HepG2 (cell line): ENCODE results near the gene TNFAIP8L1. TPM values are rescaled to one million over a fixed set of nuclear protein-coding genes. Genes with fewer than 3 reads are reported as not detected.

Experiments
- ATAC-seq: fragments of 200-7000 bp; cut with Tn5 transposase; 3 replicates; pipeline ENCODE4 v1.9.1; 2020; ENCODE audit warnings: mild to moderate bottlenecking, moderate library complexity
- BruUV-seq: library from RNA; stranded (reverse); fragments of 400-500 nt; replicated peaks from 2 replicates; lab custom pipeline; 2021; lab: Mats Ljungman, UMichigan
- CTCF ChIA-PET: fragments of 300-600 bp; formaldehyde crosslinking; extraction: SDS; loops from one replicate; lab custom pipeline; 2021; ENCODE audit warnings: low total read pairs, inconsistent platforms, low intra/inter-chr PET ratio; lab: Yijun Ruan, JAX
- POLR2A ChIA-PET: fragments of 350-600 bp; sonication (Branson Sonifier 250); formaldehyde crosslinking; loops from one replicate; lab custom pipeline; 2020; ENCODE audit warnings: antibody characterized with exemption, inconsistent platforms; lab: Yijun Ruan, JAX
- DNase-seq: peaks from one replicate; pipeline ENCODE4 v3.0.0-alpha.2; 2015; ENCODE audit warnings: low spot score
- FAIRE-seq: peaks from 3 replicates; lab custom pipeline; 2011; peaks lifted over from hg19 to GRCh38; lab: Jason Lieb, UNC
- H2AFZ ChIP-seq: one replicate; pipeline ENCODE4 v1.6.1; 2011; ENCODE audit warnings: low read length, inconsistent platforms
- H3K27ac ChIP-seq: fragments of 300-600 bp; 3 replicates; pipeline ENCODE4 v1.8.0; 2011; ENCODE audit warnings: mixed run types, mild to moderate bottlenecking, mixed read lengths, low read length, inconsistent platforms; ENCODE audit not compliant: insufficient read depth; ENCODE audit errors: extremely low read length
- H3K27me3 ChIP-seq, 2 experiments: fragments of 200-600 bp in 1 of 2; 2 replicates in 1 of 2; 3 replicates in 1 of 2; pipeline versions ENCODE4 v1.6.0 to v1.8.0; 2011; ENCODE audit warnings: low read length in 2 of 2, mild to moderate bottlenecking in 2 of 2, moderate library complexity in 2 of 2, inconsistent platforms in 1 of 2; ENCODE audit not compliant: insufficient read depth in 2 of 2, control insufficient read depth in 1 of 2
- H3K36me3 ChIP-seq, 2 experiments: fragments of 200-600 bp in 1 of 2; replicated peaks in 1 of 2; 2 replicates in 1 of 2; 3 replicates in 1 of 2; pipeline versions ENCODE4 v1.5.1 to v1.8.0; 2011; ENCODE audit warnings: low read length in 2 of 2, inconsistent platforms in 1 of 2; ENCODE audit not compliant: insufficient read depth in 2 of 2, control insufficient read depth in 1 of 2
- H3K4me1 ChIP-seq: 2 replicates; pipeline ENCODE4 v1.5.1; 2012; ENCODE audit warnings: low read length, inconsistent platforms; ENCODE audit not compliant: insufficient read depth
- H3K4me2 ChIP-seq: 2 replicates; pipeline ENCODE4 v1.6.0; 2011; ENCODE audit warnings: low read depth, low read length, inconsistent platforms
- H3K4me3 ChIP-seq, 3 experiments: fragments of 200-600 bp in 1 of 3; sonication (generic), shearing (Covaris generic) in 1 of 3; replicated peaks in 1 of 3; 2 replicates each; pipeline ENCODE4 v1.5.1; 2011 to 2016; ENCODE audit warnings: low read length in 3 of 3, inconsistent platforms in 2 of 3, low read depth in 2 of 3, mild to moderate bottlenecking in 2 of 3, control low read depth in 1 of 3, mixed read lengths in 1 of 3; ENCODE audit not compliant: insufficient read depth in 1 of 3
- H3K79me2 ChIP-seq: one replicate; pipeline ENCODE4 v1.6.1; 2011; ENCODE audit warnings: low read length, inconsistent platforms; ENCODE audit not compliant: insufficient read depth
- H3K9ac ChIP-seq: 2 replicates; pipeline ENCODE4 v1.6.0; 2011; ENCODE audit warnings: mild to moderate bottlenecking, low read depth, low read length, inconsistent platforms; ENCODE audit not compliant: insufficient read depth
- H3K9me3 ChIP-seq: 2 replicates; pipeline ENCODE4 v1.5.1; 2012; ENCODE audit warnings: mild to moderate bottlenecking, low read length
- H4K20me1 ChIP-seq: 2 replicates; pipeline ENCODE4 v1.6.0; 2011; ENCODE audit warnings: inconsistent platforms, mild to moderate bottlenecking, low read length, moderate library complexity; ENCODE audit not compliant: insufficient read depth
- ARNT2 ChIP-seq: sonication (generic); formaldehyde crosslinking; IDR thresholded peaks from 2 replicates; pipeline ENCODE4 v1.8.0; 2022; ENCODE audit warnings: mild to moderate bottlenecking, low read depth, missing genetic modification reagents, moderate library complexity
- BRD4 ChIP-seq: sonication (generic); formaldehyde crosslinking; IDR thresholded peaks from 2 replicates; pipeline ENCODE4 v1.4.0; 2020; ENCODE audit warnings: missing genetic modification reagents
- CENPX ChIP-seq: sonication (generic); formaldehyde crosslinking; IDR thresholded peaks from 2 replicates; pipeline ENCODE4 v1.9.0; 2021; ENCODE audit warnings: mild to moderate bottlenecking, missing genetic modification reagents, moderate library complexity
- DDIT3 ChIP-seq: sonication (generic); formaldehyde crosslinking; IDR thresholded peaks from 2 replicates; pipeline ENCODE4 v1.4.0; 2020; ENCODE audit warnings: mild to moderate bottlenecking, missing genetic modification reagents
- HNRNPL ChIP-seq: fragments of 200-400 bp; formaldehyde crosslinking; IDR thresholded peaks from 2 replicates; pipeline ENCODE4 v1.6.1; 2017; ENCODE audit warnings: mild to moderate bottlenecking, low read depth, low read length
- NFKB2 ChIP-seq: sonication (generic); formaldehyde crosslinking; IDR thresholded peaks from 2 replicates; pipeline ENCODE4 v1.4.0; 2020; ENCODE audit warnings: missing genetic modification reagents, borderline replicate concordance
- NONO ChIP-seq, 2 experiments: fragments of 450-650 bp in 1 of 2; sonication (generic) in 1 of 2; formaldehyde crosslinking in 1 of 2; IDR thresholded peaks in 1 of 2; conservative IDR thresholded peaks in 1 of 2; 2 replicates each; pipeline versions ENCODE4 v1.6.1 to v1.8.0; 2017 to 2022; ENCODE audit warnings: mild to moderate bottlenecking in 1 of 2, missing genetic modification reagents in 1 of 2, moderate library complexity in 1 of 2
- NR2C2 ChIP-seq: sonication (generic); formaldehyde crosslinking; IDR thresholded peaks from 2 replicates; pipeline ENCODE4 v1.4.0; 2020; ENCODE audit warnings: missing genetic modification reagents, mild to moderate bottlenecking, moderate library complexity, borderline replicate concordance
- RAD21 ChIP-seq: fragments of 450-650 bp; formaldehyde crosslinking; IDR thresholded peaks from 2 replicates; pipeline ENCODE4 v1.5.0; 2020; ENCODE audit warnings: mild to moderate bottlenecking
- ZFY ChIP-seq: sonication (generic); formaldehyde crosslinking; IDR thresholded peaks from 2 replicates; pipeline ENCODE4 v1.4.0; 2020; ENCODE audit warnings: missing genetic modification reagents
- ZMYM4 ChIP-seq: sonication (generic); formaldehyde crosslinking; IDR thresholded peaks from 2 replicates; pipeline ENCODE4 v1.8.1; 2023; ENCODE audit warnings: mild to moderate bottlenecking, missing genetic modification reagents
- ZNF816 ChIP-seq: sonication (generic); formaldehyde crosslinking; IDR thresholded peaks from 2 replicates; pipeline ENCODE4 v1.8.0; 2022; ENCODE audit warnings: missing genetic modification reagents, mild to moderate bottlenecking, borderline replicate concordance
- WGBS: methylation state at CpG from one replicate; pipeline ENCODE4 v1.1.6; 2017; ENCODE audit warnings: low lambda C conversion rate; 5-methylcytosine and 5-hydroxymethylcytosine counted together
- in situ Hi-C: cut with HindIII; loops from 2 replicates; pipeline ENCODE4 v1.10.0; 2017; ENCODE audit warnings: low pct_unique_long_range_greater_than_20kb; ENCODE audit not compliant: extremely low pct_ligation_motif_present
- intact Hi-C: fragments of 100-400 bp; cut with micrococcal nuclease; formaldehyde crosslinking; loops from one replicate; pipeline ENCODE4 v1.10.0; 2022; ENCODE audit not compliant: unreplicated experiment
- polyA plus RNA-seq, 8 experiments: library from polyadenylated mRNA; depleted of rRNA in 3 of 8; stranded (reverse) in 7 of 8; unstranded in 1 of 8; fragments of >200 nt; fragmentation: Illumina TruSeq in 4 of 8; extraction: Trizol in 4 of 8; gene quantifications; 2 replicates each; pipeline versions ENCODE4 v1.2.1 to v1.2.3, GENCODE V29; 2011 to 2016; ENCODE audit warnings: low read depth in 4 of 8, missing spikeins in 1 of 8, mixed read lengths in 1 of 8; ENCODE audit not compliant: insufficient read depth in 1 of 8
- total RNA-seq, 5 experiments: library from RNA; depleted of rRNA; stranded (reverse); fragments of >200 nt; fragmentation: Illumina TruSeq; extraction: Trizol; gene quantifications; 2 replicates each; pipeline ENCODE4 v1.2.3, GENCODE V29; 2016; ENCODE audit warnings: low read depth in 1 of 5
- TF ChIP-seq, protein P1 (sequence below): sonication (generic); formaldehyde crosslinking; IDR thresholded peaks from 2 replicates; pipeline ENCODE4 v1.4.0; 2020; ENCODE audit warnings: missing genetic modification reagents

Gene TNFAIP8L1
- total and polyA plus RNA-seq, 2 of the 13 experiments (the other 11 are each of a cell fraction or from before 2014, with no cell fraction given): 13.4 to 21.4 TPM

DNA sequence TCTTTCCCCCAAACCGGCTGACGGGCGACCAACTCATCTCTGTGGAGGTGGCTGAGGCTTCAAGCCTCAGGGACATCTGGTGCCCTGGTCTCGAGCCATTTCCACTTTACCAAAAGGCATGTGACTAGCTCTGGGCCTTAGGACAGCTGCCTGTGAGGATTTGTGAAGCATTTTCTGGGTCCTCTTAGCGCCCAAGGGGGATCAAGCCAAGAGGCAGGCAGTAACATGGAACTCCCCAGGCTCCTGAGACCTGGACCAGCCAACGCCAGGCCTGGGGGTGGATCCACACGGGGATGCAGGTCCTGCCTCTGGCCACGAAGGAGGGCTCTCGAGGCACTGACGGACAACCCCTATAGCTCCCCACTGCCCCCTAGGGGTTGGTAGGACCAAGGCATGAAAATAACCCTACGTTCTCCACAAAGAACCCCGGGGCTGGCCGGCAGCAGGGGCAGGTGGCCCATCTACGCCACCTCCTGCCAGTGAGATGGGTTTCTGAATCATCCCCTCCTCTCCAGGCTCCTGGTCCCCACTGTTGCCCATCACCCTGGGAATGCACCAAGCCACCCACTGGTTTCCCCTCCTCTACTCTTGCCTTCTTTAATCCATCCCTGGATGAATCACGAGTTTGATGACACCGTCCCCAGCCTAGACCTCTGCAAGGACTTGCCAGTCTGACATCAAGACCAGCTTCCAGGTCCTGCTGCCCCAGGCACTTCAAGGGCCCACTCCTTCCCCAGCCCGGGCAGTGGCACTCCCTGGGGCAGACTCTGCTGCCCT, 37.8 kb downstream of the TNFAIP8L1 start (continued):
- no peak for TF ChIP-seq NFKB2 (CRISPR knock-in tag)
- no peak for TF ChIP-seq NONO (IDR thresholded peaks at IDR 0.05)
- 0 out of 2 replicates have a peak, but pooled peaks have one; percentile 14 for TF ChIP-seq NONO (CRISPR knock-in tag; conservative IDR thresholded peaks at IDR 0.05)
- TF ChIP-seq CENPX: no peak
- TF ChIP-seq ZFY (CRISPR knock-in tag): 0 out of 2 replicates have a peak, but pooled peaks have one; percentile 36
- no peak for TF ChIP-seq BRD4 (CRISPR knock-in tag)
- TF ChIP-seq ZMYM4 (CRISPR knock-in tag): no peak
- 0 out of 2 replicates have a peak, but pooled peaks have one; percentile 13 for TF ChIP-seq NR2C2 (CRISPR knock-in tag)
- no peak for TF ChIP-seq HNRNPL
- TF ChIP-seq RAD21: 0 out of 2 replicates have a peak, but pooled peaks have one; percentile 59

DNA sequence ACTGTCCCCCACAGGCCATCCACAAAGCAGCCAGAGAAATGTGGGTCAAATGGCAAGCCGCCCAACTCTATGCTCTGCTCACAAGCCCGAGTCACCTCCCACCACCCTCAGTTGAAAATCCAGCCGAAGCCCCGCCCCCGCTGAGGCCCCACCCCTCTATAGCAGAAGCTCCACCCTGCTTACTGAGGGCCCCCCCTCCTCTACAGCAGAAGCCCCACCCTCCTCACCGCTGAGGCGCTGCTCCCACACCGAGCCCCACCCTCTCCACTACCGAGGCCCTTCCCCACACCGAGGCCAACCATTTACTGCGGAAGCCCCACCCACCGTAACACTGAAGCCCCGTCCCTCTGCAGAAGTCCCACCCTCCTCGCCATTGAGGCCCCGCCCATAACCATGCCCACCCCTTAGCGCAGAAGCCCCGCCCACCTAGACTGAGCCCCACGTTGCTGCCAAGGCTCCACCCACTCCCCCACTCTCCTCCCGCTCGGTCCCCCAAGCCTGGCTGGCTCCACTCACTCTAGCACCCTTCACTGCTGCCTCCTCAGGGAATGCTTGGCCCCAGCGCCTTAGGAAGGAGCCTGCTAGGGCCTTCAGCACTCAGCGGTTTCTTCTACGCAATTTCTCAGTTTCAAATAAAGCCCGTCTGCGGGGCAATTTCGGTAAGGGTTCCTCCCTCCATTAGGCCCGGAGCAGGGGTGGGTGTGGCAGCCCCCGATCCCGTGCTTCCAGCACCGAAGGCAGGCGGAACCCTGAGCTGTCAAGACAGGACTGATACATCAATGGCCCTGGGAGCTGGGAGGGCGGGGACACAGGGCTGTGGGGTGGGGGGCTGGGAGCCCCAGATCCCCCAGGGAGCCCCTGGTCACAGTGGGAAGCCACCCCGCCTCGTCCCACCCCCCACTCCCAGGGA, 39.8 kb downstream of the TNFAIP8L1 start:
- Histone ChIP-seq H4K20me1 (no peaks in the 10 kb centered on the region), H2AFZ (no peak overlapping the region), H3K4me1 (no peaks in the 10 kb centered on the region), H3K36me3 (peaks cover 4 to 15% of the 10 kb centered on the region in 2 experiments; a peak in 2 of 5 replicates), H3K4me3 (no peak overlapping the region), H3K79me2 (no peaks in the 10 kb centered on the region), H3K4me2 (no peak overlapping the region), H3K27me3 (no peaks in the 10 kb centered on the region), H3K9ac (no peak overlapping the region), H3K27ac (no peak overlapping the region), H3K9me3 (no peaks in the 10 kb centered on the region)
- intact Hi-C loops (no loop called here), in situ Hi-C loops (no loop called here)
- WGBS: 94% methylated on average over 31 of the region's 34 CpGs
- DNase-seq (no peak), ATAC-seq (peak; percentile 16; the same call in 2 of the 3 replicates), FAIRE-seq (no peak)
- TF ChIP-seq ARNT2 (CRISPR knock-in tag) (no peak), DDIT3 (no peak), ZNF816 (no peak)
- TF ChIP-seq, protein P1, sequence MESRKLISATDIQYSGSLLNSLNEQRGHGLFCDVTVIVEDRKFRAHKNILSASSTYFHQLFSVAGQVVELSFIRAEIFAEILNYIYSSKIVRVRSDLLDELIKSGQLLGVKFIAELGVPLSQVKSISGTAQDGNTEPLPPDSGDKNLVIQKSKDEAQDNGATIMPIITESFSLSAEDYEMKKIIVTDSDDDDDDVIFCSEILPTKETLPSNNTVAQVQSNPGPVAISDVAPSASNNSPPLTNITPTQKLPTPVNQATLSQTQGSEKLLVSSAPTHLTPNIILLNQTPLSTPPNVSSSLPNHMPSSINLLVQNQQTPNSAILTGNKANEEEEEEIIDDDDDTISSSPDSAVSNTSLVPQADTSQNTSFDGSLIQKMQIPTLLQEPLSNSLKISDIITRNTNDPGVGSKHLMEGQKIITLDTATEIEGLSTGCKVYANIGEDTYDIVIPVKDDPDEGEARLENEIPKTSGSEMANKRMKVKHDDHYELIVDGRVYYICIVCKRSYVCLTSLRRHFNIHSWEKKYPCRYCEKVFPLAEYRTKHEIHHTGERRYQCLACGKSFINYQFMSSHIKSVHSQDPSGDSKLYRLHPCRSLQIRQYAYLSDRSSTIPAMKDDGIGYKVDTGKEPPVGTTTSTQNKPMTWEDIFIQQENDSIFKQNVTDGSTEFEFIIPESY (CRISPR knock-in tag): peak; percentile 79
- CTCF ChIA-PET: no interaction called here
- BruUV-seq: no TSS peak
- POLR2A ChIA-PET: no interaction called here
